Upper lobe of left lung (tissue), 4 donors: ENCODE measurements around the gene LRGUK.

Experiments used
- POLR2AphosphoS5 ChIP-seq, 2 donors: sonication (generic); formaldehyde crosslinking; IDR thresholded peaks; one replicate each; pipeline ENCODE4 v1.5.1; 2017; ENCODE audit warnings: antibody characterized with exemption in 2 of 2
- TF ChIP-seq, protein P1 (sequence below), 6 experiments: fragments of 450-650 bp in 4 of 6; fragments of 200-600 bp in 2 of 6; sonication (generic) in 2 of 6; IDR thresholded peaks; one replicate each; pipeline ENCODE4 v1.5.1; 2016 to 2019; ENCODE audit warnings: antibody characterized with exemption in 6 of 6

GRCh38 chr7:134176037-134176350, 48.9 kb downstream of the LRGUK start:
- TF ChIP-seq, protein P1, sequence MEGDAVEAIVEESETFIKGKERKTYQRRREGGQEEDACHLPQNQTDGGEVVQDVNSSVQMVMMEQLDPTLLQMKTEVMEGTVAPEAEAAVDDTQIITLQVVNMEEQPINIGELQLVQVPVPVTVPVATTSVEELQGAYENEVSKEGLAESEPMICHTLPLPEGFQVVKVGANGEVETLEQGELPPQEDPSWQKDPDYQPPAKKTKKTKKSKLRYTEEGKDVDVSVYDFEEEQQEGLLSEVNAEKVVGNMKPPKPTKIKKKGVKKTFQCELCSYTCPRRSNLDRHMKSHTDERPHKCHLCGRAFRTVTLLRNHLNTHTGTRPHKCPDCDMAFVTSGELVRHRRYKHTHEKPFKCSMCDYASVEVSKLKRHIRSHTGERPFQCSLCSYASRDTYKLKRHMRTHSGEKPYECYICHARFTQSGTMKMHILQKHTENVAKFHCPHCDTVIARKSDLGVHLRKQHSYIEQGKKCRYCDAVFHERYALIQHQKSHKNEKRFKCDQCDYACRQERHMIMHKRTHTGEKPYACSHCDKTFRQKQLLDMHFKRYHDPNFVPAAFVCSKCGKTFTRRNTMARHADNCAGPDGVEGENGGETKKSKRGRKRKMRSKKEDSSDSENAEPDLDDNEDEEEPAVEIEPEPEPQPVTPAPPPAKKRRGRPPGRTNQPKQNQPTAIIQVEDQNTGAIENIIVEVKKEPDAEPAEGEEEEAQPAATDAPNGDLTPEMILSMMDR (IDR thresholded peaks at IDR 0.05), result no peak
- TF ChIP-seq POLR2AphosphoS5 (IDR thresholded peaks at IDR 0.05), result no peak
